Fibroblast of skin of abdomen (primary cell): ENCODE results near the gene RGS7.
"Not testable (repeated sequence)": the region's sequence is repeated elsewhere in the genome, so short reads cannot be mapped to it uniquely, and the experiment has no call there.

ENCODE experiments used
- DNase-seq: peaks from one replicate; pipeline ENCODE4 v3.0.0-alpha.2; 2013

Gene RGS7

DNA sequence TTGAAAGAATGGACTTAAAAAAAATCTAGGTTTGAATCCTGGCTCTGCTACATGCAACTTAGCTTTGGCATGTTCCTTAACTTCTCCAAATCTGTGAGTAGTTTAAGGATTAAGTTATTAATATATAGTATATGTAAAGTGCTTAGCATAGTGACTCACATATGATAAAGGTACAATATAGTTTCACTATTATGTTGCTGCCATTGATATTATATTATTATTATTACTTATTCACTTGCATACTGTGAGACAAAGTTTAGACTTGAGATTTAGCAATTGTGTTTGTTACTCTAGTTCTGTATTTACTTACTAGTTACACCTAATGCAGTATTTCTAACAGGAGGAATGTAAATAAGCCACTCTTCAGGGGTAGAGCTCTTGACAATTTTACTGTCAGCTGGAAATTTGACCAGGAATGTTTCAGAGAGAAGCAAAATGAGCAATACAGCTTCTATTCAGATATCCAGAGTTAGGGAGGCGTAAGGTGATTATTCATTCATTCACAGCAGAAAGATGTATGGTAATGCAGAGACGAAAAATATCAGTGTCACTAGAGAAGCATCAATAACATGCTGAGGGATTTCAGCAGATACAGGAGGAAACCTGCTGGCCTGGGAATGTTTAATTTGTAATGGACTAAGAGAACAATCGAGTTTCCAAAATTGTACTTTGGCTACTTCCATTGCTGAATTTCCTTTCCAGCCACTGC, 25.5 kb downstream of the RGS7 start:
- no peak for DNase-seq

DNA sequence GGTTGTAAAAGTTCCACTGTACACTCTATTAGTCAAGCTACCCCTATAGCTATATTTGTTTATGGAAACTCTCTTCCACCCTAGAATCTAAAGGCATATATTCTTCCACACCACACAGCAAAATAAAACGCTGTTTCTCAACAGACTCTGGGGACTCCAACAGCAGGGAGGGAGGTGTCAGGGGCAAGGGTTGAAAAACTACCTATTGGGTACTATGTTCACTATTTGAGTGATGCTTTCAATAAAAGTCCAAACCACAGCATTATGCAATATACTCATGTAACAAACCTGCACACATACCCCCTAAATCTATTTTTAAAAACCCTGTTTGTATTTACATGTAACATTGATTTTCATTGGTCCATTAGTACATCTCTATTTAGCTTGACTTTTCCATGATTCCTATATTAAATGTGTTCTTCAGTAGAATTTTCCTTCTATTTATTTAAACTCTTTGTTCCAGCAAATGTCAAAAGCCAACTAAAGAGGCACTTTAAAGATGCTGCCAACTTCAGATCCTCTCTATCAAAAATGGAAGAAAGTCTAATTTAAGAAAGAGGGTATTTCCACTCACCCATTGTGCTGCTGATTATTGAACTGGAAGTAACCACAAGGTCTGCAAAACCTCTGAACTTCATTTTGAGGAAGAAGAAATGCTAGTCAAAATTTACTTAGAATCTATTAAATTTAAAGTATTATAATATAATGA, 26.2 kb downstream of the RGS7 start:
- DNase-seq: no peak

GRCh38 chr1:241325456-241325855, 31.5 kb downstream of the RGS7 start:
- no peak for DNase-seq

DNA sequence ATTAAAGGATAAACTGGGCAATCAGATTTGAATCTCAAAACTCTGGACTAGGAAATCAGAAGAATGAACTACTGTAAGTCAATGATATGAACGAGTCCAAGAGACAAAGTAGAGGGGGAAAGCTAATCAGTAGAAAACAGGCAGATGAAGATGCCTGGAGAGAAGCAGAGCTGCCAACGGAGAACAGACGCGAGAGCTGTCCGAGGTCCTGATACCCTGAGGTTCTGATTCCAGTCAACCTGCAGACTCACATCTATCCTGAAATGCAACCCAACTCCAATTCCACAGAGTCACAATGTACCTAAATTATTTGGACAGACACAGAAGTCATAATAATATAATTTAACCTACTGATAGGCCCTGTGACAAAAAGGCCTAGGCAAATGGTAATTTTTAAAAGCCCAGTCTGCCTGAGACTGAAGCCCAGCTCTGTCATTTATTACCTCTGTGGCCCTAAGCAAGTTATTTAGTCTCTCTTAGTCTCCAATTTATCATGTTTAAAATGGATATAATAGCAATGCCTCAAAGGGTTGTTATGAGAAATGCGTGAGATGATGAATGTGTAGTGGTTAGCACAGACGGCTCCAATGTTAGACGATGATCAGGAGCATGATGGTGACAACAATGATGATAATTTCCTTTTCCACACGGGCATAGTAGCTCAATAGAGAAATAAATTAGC, 33.4 kb downstream of the RGS7 start:
- peak; percentile 16 for DNase-seq

DNA sequence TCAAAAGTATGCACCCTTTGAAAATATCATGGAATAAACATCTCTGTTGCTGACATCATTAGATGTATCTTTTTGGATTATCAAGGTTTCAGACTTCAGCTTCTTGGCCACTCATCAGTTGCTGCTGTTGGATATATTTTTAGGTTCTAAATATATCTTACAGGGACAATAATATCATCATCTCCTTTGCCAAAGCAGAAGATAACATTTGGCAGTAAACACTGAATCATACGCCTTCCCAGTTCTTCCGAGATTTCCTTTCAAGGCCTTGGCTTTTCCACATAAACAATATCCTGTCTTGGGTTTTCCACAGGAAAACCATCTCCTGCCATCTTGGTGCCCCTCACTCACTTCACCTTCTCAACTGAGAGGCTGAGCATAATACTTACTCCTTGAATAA, 39.3 kb downstream of the RGS7 start:
- DNase-seq: no peak

DNA sequence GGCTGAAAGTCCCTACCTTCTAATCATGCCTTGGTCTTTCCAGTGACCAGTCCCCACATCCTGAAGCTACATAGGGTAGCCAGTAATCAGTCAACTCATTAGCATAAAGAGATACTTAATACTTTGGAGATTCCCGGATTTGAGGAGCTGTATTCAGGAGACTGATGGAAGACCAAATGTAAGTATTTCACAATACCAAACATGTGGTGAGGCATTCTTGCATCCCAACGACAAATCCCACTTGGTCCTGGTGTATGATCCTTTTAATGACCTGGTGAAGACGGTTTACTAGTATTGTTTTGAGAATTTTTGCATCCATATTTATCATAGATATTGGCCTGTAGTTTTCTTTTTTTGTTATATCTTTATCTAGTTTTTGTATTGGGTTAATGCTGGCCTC, 40.6 kb downstream of the RGS7 start:
- no peak for DNase-seq

GRCh38 chr1:241311056-241311746, 45.8 kb downstream of the RGS7 start:
- DNase-seq: no peak

DNA sequence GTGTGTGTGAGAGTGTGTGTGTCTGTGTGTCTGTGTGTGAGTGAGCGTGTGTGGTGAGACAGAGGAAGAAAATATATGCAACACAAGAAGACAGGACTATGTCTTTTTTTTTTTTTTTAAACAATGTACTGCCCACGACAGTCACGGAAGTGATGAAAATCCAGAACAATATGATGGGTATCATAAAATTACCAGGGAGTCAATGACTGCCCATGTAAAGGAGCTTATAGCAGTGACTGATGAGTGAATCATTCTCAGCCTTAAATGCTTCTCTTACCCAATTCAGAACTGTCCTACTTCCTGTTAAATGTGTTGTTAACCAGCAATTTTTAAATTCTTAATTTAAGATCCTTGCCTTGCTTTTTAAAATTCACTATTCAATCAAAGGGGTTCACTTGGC, 46.6 kb downstream of the RGS7 start:
- no peak for DNase-seq

- DNase-seq: no peak
Observed at GRCh38 chr1:241309651-241310050, 47.4 kb downstream of the RGS7 start.

GRCh38 chr1:241308471-241308870, 48.5 kb downstream of the RGS7 start:
- DNase-seq: no peak

DNA sequence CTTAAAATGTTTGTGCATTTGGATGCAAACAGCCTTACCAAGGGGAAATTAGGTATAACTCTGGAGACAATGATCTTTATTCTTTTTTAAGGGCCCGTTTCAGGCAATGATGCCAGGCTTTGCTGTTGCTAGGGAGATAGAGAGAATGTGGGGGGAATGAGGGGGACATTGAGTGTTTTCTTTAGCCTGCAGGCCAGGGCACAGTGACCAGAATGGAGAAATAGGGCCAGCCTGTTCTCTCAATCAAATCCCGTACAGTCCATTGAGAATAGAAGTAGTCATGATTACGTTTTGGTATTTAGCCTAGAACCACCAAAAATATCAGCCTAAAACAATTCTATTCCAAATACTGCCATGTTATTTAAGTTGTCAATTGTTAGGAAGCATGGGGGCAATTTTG, 49.0 kb downstream of the RGS7 start:
- no peak for DNase-seq

DNA sequence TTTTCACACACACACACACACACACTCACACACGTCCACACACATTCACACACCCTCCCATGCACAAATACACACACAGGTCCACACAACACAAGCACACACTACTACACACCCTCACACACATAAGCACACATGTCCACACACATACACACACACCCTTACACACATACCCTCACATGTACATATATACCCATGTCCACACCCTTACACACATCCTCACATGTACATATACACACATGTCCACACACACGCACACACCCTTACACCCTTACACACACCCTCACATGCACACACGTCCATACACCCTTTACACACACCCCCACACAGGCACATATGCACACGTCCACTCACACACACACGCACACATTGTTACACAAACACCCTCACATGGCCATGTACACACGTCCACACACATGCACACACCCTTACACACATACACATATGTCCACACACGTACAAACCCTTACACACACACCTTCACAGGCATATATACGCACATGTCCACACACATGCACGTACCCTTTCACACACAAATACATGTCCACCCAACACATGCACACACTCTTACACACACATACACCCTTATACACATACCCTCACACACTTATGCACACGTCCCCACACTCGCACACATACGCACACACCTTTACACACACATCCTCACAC, 50.7 kb downstream of the RGS7 start:
- DNase-seq: no peak

DNA sequence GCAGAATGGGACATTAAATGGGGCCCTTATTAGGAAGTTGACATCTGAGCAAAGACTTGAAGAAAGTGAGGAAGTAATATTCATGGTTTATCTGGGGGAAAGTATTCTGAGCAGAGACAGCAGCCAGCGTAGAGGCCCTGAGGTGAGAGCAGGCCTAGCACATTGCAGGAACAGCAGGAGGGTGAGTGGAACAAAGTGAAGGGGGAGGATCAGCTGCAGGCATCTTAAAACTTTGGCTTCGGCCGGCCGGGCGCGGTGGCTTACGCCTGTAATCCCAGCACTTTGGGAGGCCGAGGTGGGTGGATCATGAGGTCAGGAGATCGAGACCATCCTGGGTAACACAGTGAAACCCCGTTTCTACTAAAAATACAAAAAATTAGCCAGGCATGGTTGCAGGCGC, 55.0 kb downstream of the RGS7 start:
- DNase-seq: not testable (repeated sequence)

- no peak for DNase-seq
Observed at GRCh38 chr1:241299347-241299746, 57.7 kb downstream of the RGS7 start.

- DNase-seq: no peak
Observed at GRCh38 chr1:241292973-241293372, 64.0 kb downstream of the RGS7 start.

DNA sequence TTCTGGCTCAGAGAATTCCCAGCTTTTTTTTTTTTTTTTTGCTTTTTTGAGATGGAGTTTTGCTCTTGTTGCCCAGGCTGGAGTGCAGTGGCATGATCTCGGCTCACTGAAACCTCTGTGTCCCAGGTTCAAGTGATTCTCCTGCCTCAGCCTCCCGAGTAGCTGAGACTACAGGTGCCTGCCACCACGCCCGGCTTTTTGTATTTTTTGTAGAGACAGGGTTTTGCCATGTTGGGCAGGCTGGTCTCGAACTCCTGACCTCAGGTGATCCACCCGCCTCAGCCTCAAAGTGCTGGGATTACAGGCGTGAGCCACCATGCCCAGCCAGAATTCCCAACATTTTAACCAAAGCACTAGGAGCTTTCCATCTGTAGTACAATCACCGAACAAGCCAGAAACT, 65.5 kb downstream of the RGS7 start:
- not testable (repeated sequence) for DNase-seq

DNA sequence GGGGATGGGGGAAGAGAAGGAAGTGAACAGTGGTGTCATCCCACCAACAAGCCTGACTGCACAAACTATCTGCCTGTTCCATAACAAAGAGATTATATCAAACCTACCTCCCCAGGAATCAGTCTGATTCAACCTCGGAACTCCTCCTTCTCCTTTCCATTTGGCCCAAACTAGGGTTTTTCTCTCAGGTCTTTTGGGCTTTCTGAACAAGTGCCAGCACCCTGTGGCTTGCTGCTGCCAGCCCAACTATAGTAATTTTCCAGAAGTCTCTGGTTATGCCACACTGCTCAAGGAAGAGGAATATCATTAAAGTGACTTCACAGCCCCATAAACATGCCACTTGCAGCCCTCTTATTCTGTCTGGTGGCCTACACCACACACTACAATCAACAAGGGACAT, 70.5 kb downstream of the RGS7 start:
- DNase-seq: no peak

DNA sequence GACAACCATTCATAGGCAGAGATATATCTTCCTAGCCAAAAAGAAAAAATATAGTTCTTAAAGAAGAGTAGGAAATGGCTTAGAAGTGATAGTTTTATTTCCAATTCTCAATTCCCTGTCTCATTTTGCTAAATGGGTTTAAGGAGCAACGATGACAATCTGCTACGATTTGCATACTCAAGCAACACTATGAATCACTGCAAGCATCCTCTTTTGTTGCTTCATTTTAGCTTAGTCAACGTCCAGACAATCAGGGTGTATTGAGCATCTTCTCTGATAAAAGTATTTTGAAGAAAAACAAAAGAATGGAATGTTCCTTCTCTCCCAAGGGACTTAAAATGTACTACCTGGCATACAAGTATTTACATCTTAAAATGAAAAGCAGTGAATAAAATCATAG, 80.6 kb downstream of the RGS7 start:
- DNase-seq: no peak

- DNase-seq: no peak
Observed at GRCh38 chr1:241275981-241276380, 81.0 kb downstream of the RGS7 start.

- DNase-seq: no peak
Observed at GRCh38 chr1:241275226-241275625, 81.8 kb downstream of the RGS7 start.

DNA sequence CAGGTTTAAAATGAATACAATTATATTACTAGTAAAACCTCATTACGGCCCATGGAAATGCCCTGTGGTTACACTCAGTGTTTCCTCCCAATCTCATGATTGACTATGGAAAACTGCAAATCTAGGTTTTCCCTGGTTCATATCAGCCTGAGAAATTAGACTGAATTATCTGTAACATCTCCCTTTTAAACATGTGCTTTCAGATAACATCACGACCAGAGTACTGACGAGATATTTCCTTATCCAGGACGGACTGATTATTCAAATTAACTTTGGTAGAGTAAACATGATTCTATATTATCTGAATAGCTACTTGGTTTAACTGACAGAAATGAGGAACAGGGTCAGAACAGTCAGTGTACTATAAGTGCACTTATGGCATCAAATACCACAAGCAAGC, 82.3 kb downstream of the RGS7 start:
- no peak for DNase-seq

DNA sequence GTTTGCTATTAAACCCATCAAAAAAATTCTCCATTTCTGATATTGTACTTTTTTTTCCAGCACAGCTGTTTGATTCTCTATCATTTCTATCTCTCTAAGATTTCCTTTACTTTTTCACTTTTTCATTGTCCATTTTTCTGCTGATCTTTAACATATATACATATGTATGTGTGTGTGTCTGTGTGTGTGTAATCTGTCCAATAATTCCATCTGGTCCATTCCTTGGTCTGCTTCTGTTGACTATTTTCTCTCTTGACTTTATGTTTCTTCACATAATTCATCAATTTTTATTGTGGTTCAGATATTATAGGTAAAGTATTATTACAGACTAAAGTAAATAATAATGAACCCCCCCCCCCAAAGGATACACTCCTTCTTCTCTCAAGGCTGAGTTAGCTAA, 84.2 kb downstream of the RGS7 start:
- no peak for DNase-seq

GRCh38 chr1:241271427-241271826, 85.6 kb downstream of the RGS7 start:
- no peak for DNase-seq
